GM18526 (cell line): ENCODE data around the gene CREB3L2.

Experiments
- POLR2A ChIP-seq: IDR thresholded peaks from 3 replicates; pipeline ENCODE4 v1.6.1; 2011; ENCODE audit not compliant: insufficient read length; ENCODE audit errors: extremely low read depth

Gene CREB3L2

GRCh38 chr7:138023618-138024342, 21.9 kb upstream of the CREB3L2 start:
- no peak for TF ChIP-seq POLR2A

GRCh38 chr7:138021889-138022288, 20.0 kb upstream of the CREB3L2 start:
- no peak for TF ChIP-seq POLR2A

- TF ChIP-seq POLR2A, result no peak
Observed at GRCh38 chr7:138017992-138018391, 16.1 kb upstream of the CREB3L2 start.

- TF ChIP-seq POLR2A, result no peak
Observed at GRCh38 chr7:138015096-138015495, 13.2 kb upstream of the CREB3L2 start.

- TF ChIP-seq POLR2A, result no peak
Observed at GRCh38 chr7:138014686-138015085, 12.8 kb upstream of the CREB3L2 start.

- TF ChIP-seq POLR2A, result no peak
Observed at GRCh38 chr7:138009350-138009653, 7.4 kb upstream of the CREB3L2 start.

GRCh38 chr7:138008588-138009349, 6.9 kb upstream of the CREB3L2 start:
- TF ChIP-seq POLR2A, result no peak

- no peak for TF ChIP-seq POLR2A
Observed at GRCh38 chr7:138008019-138008587, 6.2 kb upstream of the CREB3L2 start.

GRCh38 chr7:138006106-138006505, 4.2 kb upstream of the CREB3L2 start:
- TF ChIP-seq POLR2A, result no peak

- no peak for TF ChIP-seq POLR2A
Observed at GRCh38 chr7:138004936-138005335, 3.0 kb upstream of the CREB3L2 start.

GRCh38 chr7:138004046-138004445, 2.2 kb upstream of the CREB3L2 start:
- no peak for TF ChIP-seq POLR2A

- TF ChIP-seq POLR2A, result no peak
Observed at GRCh38 chr7:138002828-138003189, 923 bp upstream of the CREB3L2 start.

GRCh38 chr7:138002096-138002827, 376 bp upstream of the CREB3L2 start:
- TF ChIP-seq POLR2A, result no peak

GRCh38 chr7:138000081-138000701, 1.7 kb downstream of the CREB3L2 start:
- TF ChIP-seq POLR2A, result no peak

GRCh38 chr7:137999496-138000080, 2.3 kb downstream of the CREB3L2 start:
- no peak for TF ChIP-seq POLR2A
